HuH-7.5 (cell line): ENCODE data around the gene PLPP4.

Source experiments
- DNase-seq: peaks from one replicate; pipeline ENCODE4 v3.0.0; 2011; ENCODE audit warnings: low spot score

The PLPP4 gene

DNA sequence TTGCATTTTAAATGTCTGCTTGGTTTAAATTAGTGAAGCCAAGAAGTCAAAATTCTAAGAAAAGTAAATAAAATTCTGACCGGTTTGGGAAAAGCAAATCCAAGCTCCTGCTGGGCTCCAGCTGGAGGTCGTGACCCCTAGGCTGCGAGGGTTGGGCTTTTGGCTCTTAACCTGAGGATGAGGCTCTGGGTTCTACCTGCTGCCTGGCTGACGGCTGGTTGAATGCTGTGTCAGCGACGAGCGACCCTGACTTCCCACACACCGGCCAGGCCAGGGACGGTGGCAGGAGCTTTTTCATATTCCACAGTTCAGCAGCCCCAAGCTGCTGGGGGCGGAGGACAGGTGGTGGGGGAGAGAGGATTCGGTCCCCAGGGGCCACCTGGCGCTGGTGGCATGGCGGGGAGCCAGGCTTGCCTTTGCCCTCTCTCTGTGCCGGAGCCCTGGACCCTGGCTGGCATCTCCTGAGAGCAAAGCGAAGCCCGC, 843 bp upstream of the PLPP4 start:
- DNase-seq, result no peak

- DNase-seq, result no peak
Measured at GRCh38 chr10:120457431-120458172, 575 bp downstream of the PLPP4 start.

DNA sequence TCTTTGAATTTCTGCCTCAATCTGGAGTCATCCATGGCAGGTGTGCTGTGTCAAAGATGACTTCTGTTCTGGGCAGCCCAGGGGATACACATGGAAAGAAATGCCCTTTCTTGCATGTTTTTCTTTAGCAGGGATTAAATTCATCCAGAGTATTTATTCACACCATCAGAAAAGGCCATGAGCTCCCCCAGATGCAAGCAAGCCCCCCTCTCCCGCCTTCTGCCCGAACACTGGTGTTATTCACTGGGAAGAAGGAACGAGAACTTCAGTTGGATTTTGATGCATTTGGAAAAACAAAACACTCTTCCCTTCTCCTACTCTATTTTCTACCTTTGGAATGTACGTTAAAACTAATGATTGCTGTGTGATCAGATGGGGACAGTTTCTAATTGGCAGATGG, 1.4 kb downstream of the PLPP4 start:
- DNase-seq, result no peak

DNA sequence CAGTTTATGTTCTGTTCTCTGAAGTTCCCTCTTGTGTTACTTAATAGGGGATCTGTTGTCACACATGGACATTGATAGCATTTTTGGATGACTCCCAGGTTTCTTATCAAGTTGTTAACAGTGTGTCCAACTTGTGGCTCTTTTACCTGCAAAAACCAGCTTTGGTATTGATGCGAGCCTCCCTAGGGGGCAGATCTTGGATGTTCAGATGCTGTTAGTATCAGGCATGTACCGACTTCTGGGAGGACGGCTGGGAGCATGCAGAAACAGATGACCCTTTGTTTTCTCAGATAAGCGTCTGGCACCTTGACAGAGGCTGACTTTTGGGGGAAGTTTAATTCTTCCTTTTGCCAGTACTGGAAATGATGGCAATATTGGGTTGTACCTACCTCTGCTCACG, 2.2 kb downstream of the PLPP4 start:
- no peak for DNase-seq

DNA sequence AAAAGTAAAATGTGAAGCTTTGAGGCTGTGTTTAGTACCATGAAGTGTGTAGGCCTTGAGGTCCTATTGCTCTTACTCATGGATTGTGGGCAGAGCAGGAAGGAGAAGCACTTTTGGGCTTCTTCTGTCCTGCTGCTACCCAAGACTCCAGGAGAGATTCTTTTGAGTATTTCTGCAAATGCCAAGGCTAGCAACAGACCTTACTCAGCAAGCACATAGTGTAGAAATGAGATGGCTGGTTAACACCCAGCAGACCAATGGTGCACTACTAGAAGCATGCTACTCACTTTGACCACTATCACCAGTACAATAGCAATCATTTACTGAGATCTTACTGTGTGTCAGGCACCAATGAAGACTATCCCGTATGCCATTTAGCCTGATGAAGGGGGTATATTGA, 3.2 kb downstream of the PLPP4 start:
- no peak for DNase-seq

- no peak for DNase-seq
Measured at GRCh38 chr10:120460776-120461175, 3.7 kb downstream of the PLPP4 start.

GRCh38 chr10:120462018-120462682, 5.1 kb downstream of the PLPP4 start:
- DNase-seq, result no peak

DNA sequence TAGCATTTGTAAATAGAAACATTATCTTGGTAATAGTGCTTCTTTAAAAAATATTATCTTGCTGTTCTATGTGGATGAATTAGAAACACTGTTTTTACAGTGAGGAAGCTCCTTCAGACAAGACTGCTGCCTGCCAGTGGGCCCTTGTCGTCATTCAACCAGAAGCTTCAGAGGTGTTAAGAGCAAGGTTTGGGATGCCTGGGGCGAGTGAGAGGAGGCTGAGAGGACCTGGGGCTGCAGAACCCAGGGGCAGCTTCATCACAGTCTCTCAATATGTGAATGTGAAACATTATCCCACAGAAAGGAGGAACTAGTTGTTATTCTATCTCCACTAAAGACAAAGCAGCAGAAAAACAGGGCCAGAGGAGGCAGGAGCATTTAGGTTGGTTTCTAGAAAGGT, 8.1 kb downstream of the PLPP4 start:
- DNase-seq, result no peak

GRCh38 chr10:120466006-120466405, 9.0 kb downstream of the PLPP4 start:
- no peak for DNase-seq

DNA sequence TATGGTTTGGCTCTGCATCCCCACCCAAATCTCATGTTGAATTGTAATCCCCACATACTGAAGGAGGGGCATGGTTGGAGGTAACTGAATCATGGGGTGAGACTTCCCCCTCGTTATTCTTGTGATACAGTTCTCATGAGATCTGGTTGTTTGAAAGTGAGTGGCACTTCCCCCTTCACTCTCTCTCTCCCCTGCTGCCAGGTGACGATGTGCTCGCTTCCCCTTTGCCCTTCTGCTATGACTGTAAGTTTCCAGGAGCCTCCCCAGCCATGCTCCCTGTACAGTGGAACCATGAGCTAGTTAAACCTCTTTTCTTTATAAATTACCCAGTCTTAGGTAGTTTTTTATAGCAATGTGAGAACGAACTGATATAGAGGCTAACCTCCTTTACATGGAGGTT, 16.6 kb downstream of the PLPP4 start:
- DNase-seq, result no peak

- no peak for DNase-seq
Measured at GRCh38 chr10:120474956-120475355, 17.9 kb downstream of the PLPP4 start.

DNA sequence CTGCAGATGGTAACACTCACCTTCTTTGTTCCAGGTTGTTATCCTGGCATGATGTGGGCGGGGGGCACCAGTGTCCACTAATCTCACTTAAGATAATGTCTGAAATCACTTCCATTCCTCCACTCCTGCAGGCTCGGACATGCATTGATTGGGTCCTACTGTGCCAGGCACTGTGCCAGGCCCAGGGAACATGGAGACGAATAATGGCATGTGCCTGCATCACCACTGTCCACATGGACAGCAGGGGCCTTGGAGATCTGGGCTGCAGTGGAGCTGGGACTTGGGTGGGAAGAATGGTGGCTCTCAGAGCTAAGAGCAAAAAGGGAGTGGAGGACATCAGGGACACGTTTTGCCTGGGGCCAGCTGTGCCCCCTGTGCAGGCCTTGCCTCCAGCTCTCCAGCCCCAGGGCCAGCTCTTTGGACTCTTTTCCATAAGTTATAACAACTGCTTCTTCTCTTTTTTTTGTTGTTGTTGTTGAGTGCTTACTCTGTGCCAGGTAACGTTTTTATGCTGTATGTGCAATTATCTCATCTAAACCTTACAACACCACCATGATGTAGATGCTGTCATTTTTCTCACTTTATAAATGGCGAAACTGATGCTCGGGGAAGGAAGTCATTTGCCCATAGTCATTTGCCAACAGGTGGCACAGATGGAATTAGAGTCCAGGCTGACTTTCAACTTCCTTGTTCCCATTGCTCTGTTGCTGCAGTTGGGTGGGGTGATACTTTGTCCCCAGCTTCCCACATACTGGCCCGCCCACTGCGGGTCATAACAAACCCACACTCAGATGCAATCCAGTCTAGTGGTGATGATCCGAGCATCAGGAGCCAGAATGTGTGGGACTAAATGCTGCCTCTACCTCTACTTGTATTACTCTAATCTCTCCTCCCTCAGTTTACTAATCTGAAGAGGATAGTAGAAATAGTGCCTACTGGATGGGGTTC, 19.1 kb downstream of the PLPP4 start:
- no peak for DNase-seq

DNA sequence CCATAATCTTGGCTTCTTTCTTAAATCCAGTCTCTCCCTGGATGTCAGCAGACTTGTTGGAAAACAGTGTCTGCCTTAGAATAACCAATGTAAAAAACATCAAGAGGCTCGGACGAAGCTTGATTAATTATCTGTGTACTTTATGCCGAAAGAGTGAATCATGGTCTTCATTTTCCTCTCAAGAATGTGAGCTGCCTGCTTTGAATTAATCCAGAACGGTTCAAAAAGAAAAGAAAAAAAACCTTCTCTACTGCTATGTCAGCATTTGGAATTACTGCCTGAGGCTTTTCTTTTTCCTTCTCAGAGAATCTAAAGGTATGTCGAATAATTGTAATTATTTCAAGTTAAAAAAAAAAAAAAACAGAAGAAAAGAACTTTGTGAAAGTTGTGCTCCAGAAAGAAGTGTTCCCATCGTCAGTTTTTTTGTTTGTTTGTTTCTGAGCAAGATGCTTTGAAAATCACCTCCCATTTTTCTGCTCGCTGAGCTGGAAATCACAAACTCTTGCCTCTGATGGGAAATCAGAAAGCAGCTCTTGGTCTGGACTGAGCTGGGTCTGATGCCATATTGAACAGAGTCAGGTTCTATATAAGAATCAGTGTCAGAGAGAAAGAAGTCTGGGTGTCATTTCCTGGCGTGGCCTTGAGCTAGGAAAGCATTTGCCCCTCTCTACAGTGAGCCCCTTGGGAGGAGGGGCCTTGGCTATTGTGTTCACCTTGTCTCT, 20.2 kb downstream of the PLPP4 start:
- DNase-seq, result no peak

DNA sequence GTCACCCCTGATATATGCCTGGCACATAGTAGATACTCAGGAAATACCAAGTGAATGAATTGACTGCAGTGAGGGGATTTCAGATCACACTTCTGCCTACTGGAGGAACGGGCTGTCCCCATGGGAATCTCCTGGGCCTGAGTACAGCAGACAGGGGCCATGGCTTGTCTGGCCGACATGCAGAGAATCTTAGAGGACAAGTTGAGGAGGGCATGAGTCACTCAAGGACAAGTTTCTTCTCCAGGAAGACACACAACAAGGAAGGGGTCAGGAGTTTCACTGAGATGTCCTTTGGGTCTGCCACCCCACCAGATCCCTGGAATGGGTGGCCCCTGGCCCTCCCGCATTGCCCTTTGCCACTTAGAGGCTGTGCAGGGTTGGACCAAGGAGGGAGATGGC, 20.7 kb downstream of the PLPP4 start:
- DNase-seq, result no peak

GRCh38 chr10:120478386-120478785, 21.4 kb downstream of the PLPP4 start:
- DNase-seq, result no peak

GRCh38 chr10:120479506-120479905, 22.5 kb downstream of the PLPP4 start:
- DNase-seq, result no peak

- DNase-seq, result no peak
Measured at GRCh38 chr10:120480065-120480600, 23.1 kb downstream of the PLPP4 start.

GRCh38 chr10:120480848-120481247, 23.8 kb downstream of the PLPP4 start:
- no peak for DNase-seq

DNA sequence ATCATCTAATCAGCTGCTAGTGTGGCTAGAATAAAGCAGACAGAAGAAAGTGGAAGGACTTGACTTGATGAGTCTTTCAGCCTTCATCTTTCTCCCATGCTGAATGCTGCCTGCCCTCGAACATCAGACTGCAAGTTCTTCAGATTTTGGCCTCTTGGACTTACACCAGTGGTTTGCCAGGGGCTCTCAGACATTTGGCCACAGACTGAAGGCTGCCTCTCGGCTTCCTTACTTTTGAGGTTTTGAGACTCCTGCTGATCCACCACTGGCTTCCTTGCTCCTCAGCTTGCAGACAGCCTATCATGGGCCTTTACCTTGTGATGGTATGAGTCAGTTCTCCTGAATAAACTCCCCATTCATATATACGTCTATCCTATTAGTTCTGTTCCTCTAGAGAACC, 26.0 kb downstream of the PLPP4 start:
- no peak for DNase-seq

DNA sequence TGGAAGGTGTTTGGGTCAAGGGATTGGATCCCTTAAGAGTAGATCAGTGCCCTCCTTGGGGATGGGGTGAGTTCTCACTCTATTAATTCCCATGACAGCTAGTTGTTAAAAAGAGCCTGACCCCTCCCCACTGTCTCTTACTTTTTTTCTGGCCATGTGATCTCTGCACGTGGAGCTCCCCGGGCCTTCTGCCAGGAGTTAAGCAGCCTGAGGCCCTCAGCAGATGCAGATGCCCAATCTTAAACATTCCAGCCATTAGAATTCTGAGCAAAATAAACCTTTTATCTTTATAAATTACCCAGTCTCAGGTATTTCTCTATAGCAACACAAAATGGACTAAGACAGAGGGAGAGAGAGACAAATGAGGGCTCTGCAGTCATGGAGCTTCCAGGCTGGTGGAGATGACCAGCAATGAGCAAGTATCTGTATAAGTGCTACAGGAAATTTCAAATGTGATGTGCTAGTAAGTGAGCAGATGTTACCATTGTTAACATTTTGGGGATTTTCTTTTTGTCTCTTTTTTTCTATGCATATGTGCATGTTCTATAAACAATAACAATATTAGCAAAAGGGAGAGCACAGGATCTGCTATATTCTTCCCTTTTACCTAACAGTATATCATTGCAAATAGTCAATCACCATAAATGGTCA, 26.7 kb downstream of the PLPP4 start:
- DNase-seq, result no peak

- DNase-seq, result no peak
Measured at GRCh38 chr10:120485946-120486345, 28.9 kb downstream of the PLPP4 start.
